K562 (cell line): ENCODE measurements around the gene ENOX2.

Experiments
- ATF3 ChIP-seq, 2 experiments: fragments of 450-650 bp in 1 of 2; sonication (generic) in 1 of 2; formaldehyde crosslinking in 1 of 2; IDR thresholded peaks in 1 of 2; conservative IDR thresholded peaks in 1 of 2; 2 replicates each; pipeline versions ENCODE4 v1.6.1 to v1.8.1; 2016 to 2023; ENCODE audit warnings: mild to moderate bottlenecking in 2 of 2, moderate library complexity in 2 of 2, inconsistent platforms in 1 of 2, missing genetic modification reagents in 1 of 2
- CCAR2 ChIP-seq: fragments of 200-400 bp; formaldehyde crosslinking; IDR thresholded peaks from 2 replicates; pipeline ENCODE4 v1.6.1; 2017; ENCODE audit warnings: mild to moderate bottlenecking, low read depth, low read length
- CTCF ChIP-seq, 3 experiments: IDR thresholded peaks in 2 of 3; conservative IDR thresholded peaks in 1 of 3; 2 replicates each; pipeline ENCODE4 v1.5.1; 2011 to 2012; ENCODE audit warnings: low read length in 3 of 3, mild to moderate bottlenecking in 3 of 3, control low read depth in 2 of 3, improper control_type of control experiment in 1 of 3, inconsistent platforms in 1 of 3, low read depth in 1 of 3, mixed read lengths in 1 of 3, moderate library complexity in 1 of 3; ENCODE audit not compliant: insufficient read depth in 2 of 3
- E2F5 ChIP-seq: sonication (generic); formaldehyde crosslinking; IDR thresholded peaks from 2 replicates; pipeline ENCODE4 v1.8.0; 2022; ENCODE audit warnings: mild to moderate bottlenecking, missing genetic modification reagents
- ELF1 ChIP-seq: fragments of 200-800 bp; sonication (Bioruptor generic); IDR thresholded peaks from 2 replicates; pipeline ENCODE4 v1.6.1; 2016; ENCODE audit warnings: missing genetic modification characterization, missing compliant biosample characterization
- EZH2 ChIP-seq: IDR thresholded peaks from 2 replicates; pipeline ENCODE4 v1.6.1; 2012; ENCODE audit warnings: low read depth, mild to moderate bottlenecking, inconsistent platforms, low read length, borderline replicate concordance
- HES1 ChIP-seq: fragments of 450-650 bp; IDR thresholded peaks from 2 replicates; pipeline ENCODE4 v1.6.1; 2016; ENCODE audit warnings: low read depth, mild to moderate bottlenecking, moderate library complexity
- HIVEP1 ChIP-seq: fragments of 250-450 bp; sonication (Bioruptor Pico); IDR thresholded peaks from 2 replicates; pipeline ENCODE4 v1.4.0; 2020; ENCODE audit warnings: mild to moderate bottlenecking
- KAT2B ChIP-seq: IDR thresholded peaks from one replicate; pipeline ENCODE4 v1.6.1; 2012; ENCODE audit warnings: low read depth, mild to moderate bottlenecking, control low read depth, inconsistent platforms, low read length, moderate library complexity
- RFX1 ChIP-seq: fragments of 450-650 bp; IDR thresholded peaks from 2 replicates; pipeline ENCODE4 v1.6.1; 2016; ENCODE audit warnings: mild to moderate bottlenecking, moderate library complexity
- ZNF24 ChIP-seq: fragments of 450-650 bp; IDR thresholded peaks from 2 replicates; pipeline ENCODE4 v1.6.1; 2016

- TF ChIP-seq CTCF (IDR thresholded peaks at IDR 0.05 in 2 of 3, conservative IDR thresholded peaks at IDR 0.05 in 1 of 3; ENCODE audit: insufficient read depth in 2 of 3, low read depth in 1 of 3, low read length in 3 of 3) (no peak), KAT2B (no peak), EZH2 (no peak), RFX1 (no peak), E2F5 (CRISPR knock-in tag) (no peak), HIVEP1 (no peak), CCAR2 (no peak), ATF3 (IDR thresholded peaks at IDR 0.05) (no peak), ATF3 (CRISPR knock-in tag; conservative IDR thresholded peaks at IDR 0.05) (no peak), ELF1 (tag) (no peak), ZNF24 (no peak), HES1 (no peak)
These were observed 17.0 kb downstream of the ENOX2 start for GRCh38 chrX:130885996-130886395.
